Hematopoietic multipotent progenitor cell treated with erythropoietin and hydrocortisone succinate and interleukin-3 and kit ligand, for 15 days (in vitro differentiated cells): ENCODE measurements around the gene LHCGR.

Experiments used
- DNase-seq: peaks from one replicate; pipeline ENCODE4 v3.0.0-alpha.2; 2015; ENCODE audit warnings: low spot score

LHCGR gene

GRCh38 chr2:48755473-48755872 is at the start of gene LHCGR:
TSS of gene LHCGR (minus strand) at chr2:48755724. CDS start at chr2:48755671, 53 bp downstream.
- no peak for DNase-seq

GRCh38 chr2:48799601-48800000 is 44.1 kb upstream of the LHCGR start:
- no peak for DNase-seq

- no peak for DNase-seq
These were observed 39.5 kb upstream of the LHCGR start for GRCh38 chr2:48795065-48795464.

GRCh38 chr2:48793671-48794070 is 38.1 kb upstream of the LHCGR start:
- no peak for DNase-seq

GRCh38 chr2:48792030-48792429 is 36.5 kb upstream of the LHCGR start:
- DNase-seq: no peak

- no peak for DNase-seq
These were observed 35.1 kb upstream of the LHCGR start for GRCh38 chr2:48790407-48791170.

GRCh38 chr2:48787580-48787979 is 32.1 kb upstream of the LHCGR start:
- DNase-seq: no peak

- DNase-seq: no peak
These were observed 25.8 kb upstream of the LHCGR start for GRCh38 chr2:48781366-48781765.

GRCh38 chr2:48779019-48779716 is 23.6 kb upstream of the LHCGR start:
- DNase-seq: no peak

GRCh38 chr2:48774251-48774650 is 18.7 kb upstream of the LHCGR start:
- DNase-seq: no peak

GRCh38 chr2:48771241-48772014 is 15.9 kb upstream of the LHCGR start:
- no peak for DNase-seq

GRCh38 chr2:48770181-48770580 is 14.7 kb upstream of the LHCGR start:
- no peak for DNase-seq

GRCh38 chr2:48768669-48769068 is 13.1 kb upstream of the LHCGR start:
- no peak for DNase-seq

- no peak for DNase-seq
These were observed 11.8 kb upstream of the LHCGR start for GRCh38 chr2:48767330-48767729.

GRCh38 chr2:48760826-48761225 is 5.3 kb upstream of the LHCGR start:
- DNase-seq: no peak

GRCh38 chr2:48759682-48760081 is 4.2 kb upstream of the LHCGR start:
- DNase-seq: no peak

- no peak for DNase-seq
These were observed 765 bp upstream of the LHCGR start for GRCh38 chr2:48756289-48756688.

- no peak for DNase-seq
These were observed 650 bp downstream of the LHCGR start for GRCh38 chr2:48754874-48755273.

- no peak for DNase-seq
These were observed 2.3 kb downstream of the LHCGR start for GRCh38 chr2:48753228-48753627.

- DNase-seq: no peak
These were observed 5.3 kb downstream of the LHCGR start for GRCh38 chr2:48750128-48750739.

GRCh38 chr2:48749291-48750127 is 6.0 kb downstream of the LHCGR start:
- no peak for DNase-seq
